Type B pancreatic cell (in vitro differentiated cells): ENCODE results near the gene PEX16. TPM values are rescaled to one million over a fixed set of nuclear protein-coding genes. Genes with fewer than 3 reads are reported as not detected.

ENCODE experiments used
- DNase-seq: peaks from one replicate; pipeline ENCODE4 v3.0.0; 2021; ENCODE audit warnings: mixed read lengths; ENCODE audit not compliant: unreplicated experiment; ENCODE audit errors: extremely low spot score
- H3K27ac Mint-ChIP-seq: 2 replicates; pipeline ENCODE4 v1.8.0; 2021; ENCODE audit warnings: mild to moderate bottlenecking, mixed read lengths
- H3K27me3 Mint-ChIP-seq: 2 replicates; pipeline ENCODE4 v1.8.0; 2021; ENCODE audit warnings: mixed read lengths
- H3K36me3 Mint-ChIP-seq: 2 replicates; pipeline ENCODE4 v1.8.0; 2021; ENCODE audit warnings: mixed read lengths
- H3K4me1 Mint-ChIP-seq: one replicate; pipeline ENCODE4 v1.8.0; 2021; ENCODE audit warnings: mixed read lengths; ENCODE audit not compliant: unreplicated experiment
- H3K4me3 Mint-ChIP-seq: 2 replicates; pipeline ENCODE4 v1.8.0; 2021; ENCODE audit warnings: mild to moderate bottlenecking, mixed read lengths
- H3K9me3 Mint-ChIP-seq: 2 replicates; pipeline ENCODE4 v1.8.0; 2021; ENCODE audit warnings: mixed read lengths
- total RNA-seq: library from RNA; stranded (reverse); gene quantifications from 2 replicates; pipeline ENCODE4 v1.2.1, GENCODE V29; 2021; ENCODE audit warnings: low replicate concordance
- TF ChIP-seq, protein P1 (sequence below): fragments of 200-600 bp; sonication (generic); conservative IDR thresholded peaks from 2 replicates; pipeline ENCODE4 v1.5.0; 2021; ENCODE audit warnings: antibody characterized with exemption, mild to moderate bottlenecking

Gene PEX16
- total RNA-seq, 1 donor from 2014 or later = 21.7 TPM

DNA sequence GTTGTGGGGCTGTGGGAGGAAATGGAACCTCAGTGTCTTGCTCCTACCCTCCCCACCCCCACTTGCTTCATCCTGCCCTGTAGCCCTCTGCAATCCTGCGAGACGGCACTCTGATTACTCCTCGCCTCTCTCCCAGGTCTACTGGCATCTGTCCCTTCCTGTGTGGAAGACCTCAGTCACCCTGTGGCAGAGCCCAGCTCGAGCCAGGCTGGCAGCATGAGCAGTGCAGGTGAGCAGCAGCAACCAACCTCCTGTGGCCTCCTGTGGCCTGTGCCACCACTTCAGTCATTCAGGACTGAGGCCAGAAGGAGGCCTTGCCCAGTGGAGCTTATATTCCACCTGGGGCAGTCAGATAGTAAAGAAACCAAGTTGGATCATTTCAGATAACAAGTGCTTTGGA, 47.0 kb downstream of the PEX16 start:
- TF ChIP-seq, protein P1, sequence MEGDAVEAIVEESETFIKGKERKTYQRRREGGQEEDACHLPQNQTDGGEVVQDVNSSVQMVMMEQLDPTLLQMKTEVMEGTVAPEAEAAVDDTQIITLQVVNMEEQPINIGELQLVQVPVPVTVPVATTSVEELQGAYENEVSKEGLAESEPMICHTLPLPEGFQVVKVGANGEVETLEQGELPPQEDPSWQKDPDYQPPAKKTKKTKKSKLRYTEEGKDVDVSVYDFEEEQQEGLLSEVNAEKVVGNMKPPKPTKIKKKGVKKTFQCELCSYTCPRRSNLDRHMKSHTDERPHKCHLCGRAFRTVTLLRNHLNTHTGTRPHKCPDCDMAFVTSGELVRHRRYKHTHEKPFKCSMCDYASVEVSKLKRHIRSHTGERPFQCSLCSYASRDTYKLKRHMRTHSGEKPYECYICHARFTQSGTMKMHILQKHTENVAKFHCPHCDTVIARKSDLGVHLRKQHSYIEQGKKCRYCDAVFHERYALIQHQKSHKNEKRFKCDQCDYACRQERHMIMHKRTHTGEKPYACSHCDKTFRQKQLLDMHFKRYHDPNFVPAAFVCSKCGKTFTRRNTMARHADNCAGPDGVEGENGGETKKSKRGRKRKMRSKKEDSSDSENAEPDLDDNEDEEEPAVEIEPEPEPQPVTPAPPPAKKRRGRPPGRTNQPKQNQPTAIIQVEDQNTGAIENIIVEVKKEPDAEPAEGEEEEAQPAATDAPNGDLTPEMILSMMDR = no peak
- Mint-ChIP-seq H3K9me3 (no peaks in the 10 kb centered on the region), H3K4me3 (no peak overlapping the region)

DNA sequence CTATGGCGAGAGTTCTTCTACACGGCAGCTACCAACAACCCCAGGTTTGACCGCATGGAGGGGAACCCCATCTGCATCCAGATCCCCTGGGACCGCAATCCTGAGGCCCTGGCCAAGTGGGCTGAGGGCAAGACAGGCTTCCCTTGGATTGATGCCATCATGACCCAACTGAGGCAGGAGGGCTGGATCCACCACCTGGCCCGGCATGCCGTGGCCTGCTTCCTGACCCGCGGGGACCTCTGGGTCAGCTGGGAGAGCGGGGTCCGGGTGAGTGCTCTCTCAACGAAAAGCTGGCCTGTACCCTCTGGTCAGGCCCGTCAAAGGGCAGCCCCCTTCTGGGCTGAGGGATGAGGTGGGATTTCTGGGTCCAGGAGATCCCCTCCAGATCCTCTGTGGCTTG, 48.1 kb downstream of the PEX16 start:
- H3K27me3 Mint-ChIP-seq = no peaks in the 10 kb centered on the region
- no peak overlapping the region for H3K4me3 Mint-ChIP-seq
- TF ChIP-seq, protein P1 = no peak
- peaks cover 6% of the 10 kb centered on the region for H3K36me3 Mint-ChIP-seq
- H3K4me1 Mint-ChIP-seq = no peaks in the 10 kb centered on the region
- no peak overlapping the region for H3K27ac Mint-ChIP-seq
- no peaks in the 10 kb centered on the region for H3K9me3 Mint-ChIP-seq
- DNase-seq = no peak

More for the DNA sequence above, 47.0 kb downstream of the PEX16 start:
- H3K36me3 Mint-ChIP-seq = peaks cover 13% of the 10 kb centered on the region
- no peak overlapping the region for H3K27ac Mint-ChIP-seq
- H3K4me1 Mint-ChIP-seq = no peaks in the 10 kb centered on the region
- H3K27me3 Mint-ChIP-seq = no peaks in the 10 kb centered on the region
- no peak for DNase-seq

DNA sequence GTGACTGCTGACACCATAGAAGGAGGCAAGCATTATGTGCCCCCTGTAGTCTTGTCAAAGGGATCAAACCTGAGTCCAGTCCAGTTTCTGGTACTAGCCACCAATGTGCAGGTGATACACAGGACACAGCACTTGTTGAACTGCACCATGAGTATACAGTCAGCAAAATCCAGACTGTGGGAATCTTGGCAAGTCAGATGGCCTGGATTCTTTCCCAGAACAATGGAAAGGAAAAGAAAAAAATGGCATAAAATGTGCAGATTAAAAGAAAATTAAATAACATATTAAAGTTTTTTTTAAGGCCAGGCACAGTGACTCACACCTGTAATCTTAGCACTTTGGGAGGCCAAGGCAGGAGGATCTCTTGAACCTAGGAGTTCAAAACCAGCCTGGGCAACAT, 53.6 kb downstream of the PEX16 start:
- Mint-ChIP-seq H3K4me3 (no peak overlapping the region), H3K36me3 (peaks cover 9% of the 10 kb centered on the region), H3K27me3 (no peaks in the 10 kb centered on the region), H3K27ac (no peak overlapping the region), H3K4me1 (no peaks in the 10 kb centered on the region), H3K9me3 (no peaks in the 10 kb centered on the region)
- no peak for DNase-seq
- TF ChIP-seq, protein P1 = no peak

DNA sequence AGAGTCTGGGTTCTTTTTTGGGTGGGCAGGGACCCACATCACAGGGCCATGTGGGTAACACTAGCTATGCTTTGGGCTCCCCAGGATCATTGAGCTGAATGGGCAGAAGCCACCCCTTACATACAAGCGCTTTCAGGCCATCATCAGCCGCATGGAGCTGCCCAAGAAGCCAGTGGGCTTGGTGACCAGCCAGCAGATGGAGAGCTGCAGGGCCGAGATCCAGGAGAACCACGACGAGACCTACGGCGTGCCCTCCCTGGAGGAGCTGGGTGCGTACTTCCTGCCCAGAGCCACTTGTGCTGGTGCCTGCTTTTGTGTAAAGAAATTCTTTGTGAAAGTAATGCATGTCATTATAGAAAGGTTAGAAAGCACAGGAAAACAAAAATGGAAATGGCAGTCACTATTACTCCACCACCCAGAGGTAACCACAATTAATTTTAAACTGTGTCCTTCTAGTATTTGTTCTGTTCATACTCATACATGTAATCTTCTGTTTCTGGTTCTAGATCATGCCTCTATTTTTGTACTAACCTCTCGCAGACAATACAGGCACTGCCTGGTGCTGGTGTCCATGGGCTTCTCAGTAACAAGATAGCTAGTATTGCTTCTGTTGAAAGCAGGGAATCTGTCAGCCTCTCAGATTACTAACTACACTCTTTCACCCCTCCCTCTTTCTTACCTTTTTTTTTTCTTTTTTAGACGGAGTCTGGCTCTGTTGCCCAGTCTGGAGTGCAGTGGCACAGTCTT, 56.7 kb downstream of the PEX16 start:
- TF ChIP-seq, protein P1 = no peak
- DNase-seq = no peak
- H3K36me3 Mint-ChIP-seq = peaks cover 11% of the 10 kb centered on the region
- no peaks in the 10 kb centered on the region for H3K27me3 Mint-ChIP-seq
- H3K9me3 Mint-ChIP-seq = no peaks in the 10 kb centered on the region
- H3K4me1 Mint-ChIP-seq = peaks cover 16% of the 10 kb centered on the region
- no peak overlapping the region for H3K27ac Mint-ChIP-seq
- H3K4me3 Mint-ChIP-seq = no peak overlapping the region

DNA sequence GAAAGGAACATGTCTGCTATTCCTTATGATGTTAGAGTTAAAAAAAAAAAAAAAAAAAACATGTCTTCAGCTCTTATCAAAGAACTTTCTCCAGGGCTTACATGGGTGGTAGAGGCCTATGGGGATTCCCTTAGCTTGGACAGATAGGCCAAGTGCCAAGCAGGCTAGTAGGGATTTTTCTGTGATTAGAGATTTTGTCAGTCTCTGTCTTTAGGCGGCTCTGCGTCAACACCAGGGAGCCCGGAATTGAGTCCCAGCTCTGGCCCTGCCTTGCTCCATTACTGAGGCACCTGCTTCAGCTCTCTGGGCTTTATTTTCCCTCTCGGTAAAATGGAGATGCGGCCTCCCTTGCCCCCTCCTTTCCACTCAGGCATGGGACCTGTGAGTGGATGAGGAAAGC, 57.3 kb downstream of the PEX16 start:
- Mint-ChIP-seq H3K4me1 (peaks cover 16% of the 10 kb centered on the region), H3K36me3 (peaks cover 11% of the 10 kb centered on the region), H3K27ac (no peak overlapping the region)

More for the DNA sequence above, 57.3 kb downstream of the PEX16 start:
- H3K9me3 Mint-ChIP-seq = no peaks in the 10 kb centered on the region
- no peak overlapping the region for H3K4me3 Mint-ChIP-seq
- TF ChIP-seq, protein P1 = no peak
- DNase-seq = no peak
- H3K27me3 Mint-ChIP-seq = no peaks in the 10 kb centered on the region

Other genes starting within 250 kb of the PEX16 start
- gene SLC35C1, start 112.7 kb downstream of the PEX16 start, total RNA-seq = 19.5 and 26.0 TPM in 2 replicates
- gene CRY2, start 70.4 kb downstream of the PEX16 start, total RNA-seq = 27.7 and 37.0 TPM in 2 replicates
- gene MAPK8IP1, start 32.2 kb downstream of the PEX16 start, total RNA-seq = 23.7 and 24.4 TPM in 2 replicates
- 0.90 and 1.4 TPM in 2 replicates for gene FREY1, start 10.6 kb downstream of the PEX16 start, total RNA-seq
- gene LARGE2, start 4.8 kb upstream of the PEX16 start, total RNA-seq = 12.4 and 29.9 TPM in 2 replicates
- 62.4 TPM in 2 replicates for gene PHF21A, start 203.6 kb upstream of the PEX16 start, total RNA-seq